ENCODE results near the gene ARFRP1.
"Not testable (repeated sequence)": the region's sequence is repeated elsewhere in the genome, so short reads cannot be mapped to it uniquely, and the experiment has no call there.

Gene ARFRP1

DNA sequence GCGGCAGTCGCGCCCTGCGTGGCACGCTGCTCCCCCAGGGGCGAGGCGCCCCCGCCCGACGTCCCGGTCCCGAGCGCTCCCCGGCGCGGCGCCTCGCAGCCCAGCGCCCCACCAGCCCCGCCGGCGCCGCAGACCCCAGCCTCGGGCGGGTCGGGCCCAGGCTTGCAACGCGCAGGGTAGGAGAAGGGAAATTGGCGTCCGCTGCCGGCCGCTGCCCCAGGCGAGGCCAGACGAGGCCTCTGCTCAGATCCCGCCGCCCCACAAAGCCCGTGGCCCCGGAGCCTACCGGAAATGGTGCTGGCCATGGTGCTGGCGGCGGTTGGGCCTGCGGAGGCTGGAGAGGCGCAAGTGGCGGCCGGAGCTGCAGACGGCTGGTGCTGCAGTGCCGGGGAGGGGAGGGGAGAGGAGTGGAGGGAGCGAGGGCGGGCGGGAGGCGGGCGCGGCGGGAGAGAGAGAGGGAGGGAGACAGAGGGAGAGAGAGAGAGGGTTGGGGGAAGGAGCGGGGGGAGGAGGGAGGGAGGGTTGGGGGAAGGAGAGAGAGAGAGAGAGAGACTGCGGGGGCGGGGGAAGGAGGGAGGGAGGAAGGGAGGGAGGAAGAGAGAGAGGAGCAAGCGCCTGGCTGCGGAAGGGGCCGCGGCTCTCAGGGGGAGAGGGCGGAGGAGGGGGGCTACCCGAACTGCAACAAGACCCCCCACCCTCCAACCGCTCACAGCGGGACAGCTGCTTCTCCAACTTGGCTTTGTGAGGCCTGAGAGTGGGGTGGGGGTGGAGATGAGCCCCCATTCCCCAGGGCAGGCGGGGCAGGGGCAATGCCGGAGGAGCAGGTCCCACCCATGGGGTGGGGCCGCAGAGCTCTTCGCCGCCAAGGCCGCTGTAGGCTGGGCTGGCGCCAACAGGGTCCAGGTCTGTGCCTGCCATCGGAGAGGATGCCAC lies 54.5 kb downstream of the ARFRP1 start, which contains the start of gene STMN3:
Gene STMN3 (minus strand): TSS at position 384 of the 933 bp plus-strand sequence. CDS start 79 bp downstream, at position 305.
- DNase-seq, result peak; percentile 79

DNA sequence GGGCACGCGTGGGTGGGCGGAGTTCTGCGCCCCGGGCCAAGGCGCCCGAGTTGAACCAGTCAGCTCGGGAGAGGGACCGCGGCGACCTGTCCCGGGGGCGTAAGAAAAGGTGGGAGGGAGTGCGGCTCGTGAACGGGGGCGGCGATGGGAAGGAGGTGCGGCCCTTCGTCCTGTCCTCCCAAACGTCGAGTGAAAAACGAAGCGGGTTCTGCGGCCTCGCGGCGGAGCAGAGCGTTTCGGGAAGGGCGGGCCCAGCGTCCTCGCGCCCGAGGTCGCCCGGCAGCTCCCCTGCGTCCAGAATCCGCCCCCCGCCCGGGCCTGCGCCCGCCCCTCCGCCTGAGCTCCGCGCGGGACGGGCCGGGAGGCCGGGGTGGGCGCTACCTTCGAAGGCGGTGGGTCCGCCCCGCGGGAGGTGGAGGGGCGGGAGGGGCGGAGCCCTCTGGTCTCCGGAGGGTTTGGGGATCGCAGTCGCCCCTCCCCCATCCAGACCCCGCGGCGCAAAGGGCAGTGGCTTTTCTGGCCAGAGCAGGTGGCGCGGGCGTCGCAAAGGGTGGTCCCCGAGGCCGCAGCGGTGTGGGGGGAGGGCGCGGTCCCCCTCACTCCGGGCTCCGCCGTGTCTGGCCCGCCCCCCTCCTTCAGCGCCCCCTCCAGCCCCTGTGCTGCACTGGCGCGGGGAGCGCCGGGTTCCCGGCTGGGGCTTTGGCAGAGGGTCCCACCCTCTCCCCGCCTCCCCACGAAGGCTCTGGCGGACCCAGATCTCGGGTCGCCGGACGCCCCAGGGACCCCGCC lies 55.4 kb downstream of the ARFRP1 start:
- DNase-seq, result peak; percentile 16

DNA sequence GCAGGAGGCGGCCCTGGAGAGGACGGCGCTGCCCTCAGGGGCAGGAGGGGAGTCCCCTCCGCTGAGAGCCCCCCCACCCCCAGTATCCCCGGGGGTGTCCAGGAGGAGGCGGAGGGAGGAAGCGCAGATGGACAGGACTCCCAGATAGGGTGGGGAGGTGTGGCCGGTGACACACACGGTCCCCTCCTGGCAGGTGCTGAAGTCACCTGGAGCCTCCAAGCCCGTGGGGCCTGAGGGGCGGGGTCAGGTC lies 55.9 kb downstream of the ARFRP1 start:
- no peak for DNase-seq

DNA sequence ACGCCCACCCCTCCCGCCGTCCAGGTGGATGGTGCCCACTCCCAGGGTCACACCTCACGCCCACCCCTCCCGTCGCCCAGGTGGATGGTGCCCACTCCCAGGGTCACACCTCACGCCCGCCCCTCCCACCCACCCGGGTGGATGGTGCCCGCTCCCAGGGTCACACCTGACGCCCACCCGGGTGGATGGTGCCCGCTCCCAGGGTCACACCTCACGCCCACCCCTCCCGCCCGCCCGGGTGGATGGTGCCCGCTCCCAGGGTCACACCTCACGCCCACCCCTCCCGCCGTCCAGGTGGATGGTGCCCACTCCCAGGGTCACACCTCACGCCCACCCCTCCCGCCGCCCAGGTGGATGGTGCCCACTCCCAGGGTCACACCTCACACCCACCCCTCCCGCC lies 57.3 kb downstream of the ARFRP1 start:
- not testable (repeated sequence) for DNase-seq

DNA sequence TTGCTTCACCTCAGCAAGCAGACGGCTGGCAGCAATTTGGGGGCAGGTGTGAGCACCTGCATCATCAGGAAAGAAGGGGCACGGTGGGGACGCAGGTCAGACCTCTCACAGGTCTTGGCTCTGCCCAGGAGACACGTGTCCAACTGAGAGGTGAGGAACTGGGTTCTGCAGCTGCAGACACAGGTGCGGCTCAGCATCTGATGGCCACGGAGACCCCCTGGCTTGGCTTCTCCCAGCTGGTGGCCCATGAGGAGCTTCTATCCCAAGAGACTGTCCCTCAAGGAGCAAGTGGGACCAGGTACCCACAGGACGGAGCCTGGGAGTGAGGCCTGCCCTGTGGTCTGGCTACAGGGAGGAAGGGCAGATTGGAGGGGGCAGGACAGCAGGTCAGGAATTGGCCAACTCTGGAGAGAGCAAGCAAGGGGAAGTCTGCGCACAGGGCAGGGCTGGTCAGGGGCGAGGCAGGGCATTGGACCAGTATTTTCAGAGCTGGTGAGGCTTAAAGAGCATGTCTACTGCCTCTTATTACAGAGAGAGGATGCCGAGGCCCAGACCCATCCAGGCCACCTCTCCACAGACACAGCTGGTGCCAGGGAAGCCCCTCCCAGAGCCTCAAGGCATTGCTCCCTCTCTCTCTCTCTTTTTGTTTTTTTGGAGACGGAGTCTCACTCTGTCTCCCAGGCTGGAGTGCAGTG lies 58.7 kb downstream of the ARFRP1 start:
- no peak for DNase-seq
